ENCODE measurements around the gene CYP11A1. TPM values are rescaled to one million over a fixed set of nuclear protein-coding genes. Genes with fewer than 3 reads are reported as not detected.

The CYP11A1 gene
- total RNA-seq, 1 donor from 2014 or later = 0.80 TPM

DNA sequence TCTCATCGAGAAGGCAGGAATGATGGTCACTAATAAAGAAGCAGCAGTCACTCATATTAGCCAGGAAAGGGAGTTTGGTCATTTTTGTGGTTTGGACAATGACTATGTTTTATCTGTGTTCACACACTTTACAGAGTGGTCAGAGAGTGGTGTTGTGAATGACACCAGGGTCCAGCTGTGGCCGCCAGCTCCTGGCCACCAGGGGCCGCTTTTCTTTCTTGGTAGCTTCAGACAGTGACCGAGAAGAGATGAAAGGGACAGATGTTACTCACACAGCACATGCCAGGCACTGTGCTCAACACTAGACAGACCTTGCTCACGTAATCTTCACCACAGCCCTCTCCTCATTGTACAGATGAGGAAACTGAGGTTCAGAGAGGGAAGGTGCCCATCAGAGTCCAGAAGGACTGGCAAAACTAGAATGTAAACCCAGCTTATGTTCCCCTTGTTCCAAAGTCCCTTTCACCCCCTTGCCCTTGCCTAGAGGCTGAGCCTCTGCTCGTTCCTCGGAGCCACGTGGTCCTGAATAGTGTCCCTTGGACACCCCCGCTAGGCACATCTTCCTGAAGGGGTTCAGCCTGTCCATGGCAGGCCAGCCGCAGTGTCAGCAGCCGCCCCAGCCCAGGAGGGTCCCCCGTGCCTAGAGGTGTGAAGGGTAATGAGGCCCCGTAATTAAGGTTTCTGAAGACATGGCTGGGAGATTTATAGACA, 55.6 kb downstream of the CYP11A1 start:
- Mint-ChIP-seq H3K4me3 (no peak overlapping the region), H3K27ac (peak overlapping the region; percentile 22), H3K9me3 (no peaks in the 10 kb centered on the region)

GRCh38 chr15:74307827-74308811, 59.3 kb downstream of the CYP11A1 start:
- Mint-ChIP-seq H3K27me3 (peaks cover 46% of the 10 kb centered on the region), H3K36me3 (no peaks in the 10 kb centered on the region), H3K4me1 (ENCODE audit: unreplicated experiment) (peaks cover 76% of the 10 kb centered on the region), H3K9me3 (no peaks in the 10 kb centered on the region), H3K27ac (no peak overlapping the region), H3K4me3 (peak overlapping the region; percentile 46)
- TF ChIP-seq, protein P1, sequence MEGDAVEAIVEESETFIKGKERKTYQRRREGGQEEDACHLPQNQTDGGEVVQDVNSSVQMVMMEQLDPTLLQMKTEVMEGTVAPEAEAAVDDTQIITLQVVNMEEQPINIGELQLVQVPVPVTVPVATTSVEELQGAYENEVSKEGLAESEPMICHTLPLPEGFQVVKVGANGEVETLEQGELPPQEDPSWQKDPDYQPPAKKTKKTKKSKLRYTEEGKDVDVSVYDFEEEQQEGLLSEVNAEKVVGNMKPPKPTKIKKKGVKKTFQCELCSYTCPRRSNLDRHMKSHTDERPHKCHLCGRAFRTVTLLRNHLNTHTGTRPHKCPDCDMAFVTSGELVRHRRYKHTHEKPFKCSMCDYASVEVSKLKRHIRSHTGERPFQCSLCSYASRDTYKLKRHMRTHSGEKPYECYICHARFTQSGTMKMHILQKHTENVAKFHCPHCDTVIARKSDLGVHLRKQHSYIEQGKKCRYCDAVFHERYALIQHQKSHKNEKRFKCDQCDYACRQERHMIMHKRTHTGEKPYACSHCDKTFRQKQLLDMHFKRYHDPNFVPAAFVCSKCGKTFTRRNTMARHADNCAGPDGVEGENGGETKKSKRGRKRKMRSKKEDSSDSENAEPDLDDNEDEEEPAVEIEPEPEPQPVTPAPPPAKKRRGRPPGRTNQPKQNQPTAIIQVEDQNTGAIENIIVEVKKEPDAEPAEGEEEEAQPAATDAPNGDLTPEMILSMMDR (conservative IDR thresholded peaks at IDR 0.05) = peak; percentile 78
- DNase-seq (ENCODE audit: extremely low spot score, unreplicated experiment) = no peak

More for the DNA sequence above, 55.6 kb downstream of the CYP11A1 start:
- peaks cover 20% of the 10 kb centered on the region for H3K27me3 Mint-ChIP-seq
- H3K4me1 Mint-ChIP-seq (ENCODE audit: unreplicated experiment) = peaks cover 47% of the 10 kb centered on the region
- DNase-seq (ENCODE audit: extremely low spot score, unreplicated experiment) = no peak
- H3K36me3 Mint-ChIP-seq = no peaks in the 10 kb centered on the region
- TF ChIP-seq, protein P1 (conservative IDR thresholded peaks at IDR 0.05) = peak; percentile 76

GRCh38 chr15:74306781-74307217, 60.6 kb downstream of the CYP11A1 start:
- Mint-ChIP-seq H3K27me3 (peaks cover 54% of the 10 kb centered on the region), H3K9me3 (no peaks in the 10 kb centered on the region), H3K4me1 (ENCODE audit: unreplicated experiment) (peaks cover 81% of the 10 kb centered on the region), H3K27ac (no peak overlapping the region), H3K4me3 (no peak overlapping the region), H3K36me3 (no peaks in the 10 kb centered on the region)
- no peak for DNase-seq (ENCODE audit: extremely low spot score, unreplicated experiment)
- TF ChIP-seq, protein P1 (conservative IDR thresholded peaks at IDR 0.05) = no peak

DNA sequence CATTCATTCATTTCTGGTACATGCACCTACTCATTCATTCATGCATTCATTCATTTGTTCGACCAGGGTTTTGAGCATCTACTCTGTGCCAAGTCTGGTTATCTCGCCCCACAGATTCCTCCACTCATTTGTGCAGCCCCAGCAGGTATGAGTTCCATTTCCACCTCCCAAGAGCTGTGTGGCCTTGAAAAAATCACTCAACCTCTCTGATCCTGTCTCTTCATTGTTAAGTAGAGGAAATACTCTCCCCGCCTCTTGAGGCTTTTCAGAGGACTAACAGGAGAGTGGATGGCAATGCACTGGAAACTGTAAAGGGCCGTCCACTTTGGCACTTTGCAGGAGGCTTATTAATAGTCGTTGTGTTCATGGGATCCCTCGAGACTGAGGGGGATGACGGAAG, 61.8 kb downstream of the CYP11A1 start:
- Mint-ChIP-seq H3K27me3 (peaks cover 59% of the 10 kb centered on the region), H3K9me3 (no peaks in the 10 kb centered on the region), H3K4me1 (ENCODE audit: unreplicated experiment) (peaks cover 75% of the 10 kb centered on the region), H3K27ac (no peak overlapping the region), H3K4me3 (no peak overlapping the region), H3K36me3 (no peaks in the 10 kb centered on the region)
- TF ChIP-seq, protein P1 (conservative IDR thresholded peaks at IDR 0.05) = no peak
- DNase-seq (ENCODE audit: extremely low spot score, unreplicated experiment) = no peak

GRCh38 chr15:74304431-74304830, 63.0 kb downstream of the CYP11A1 start:
- Mint-ChIP-seq H3K4me3 (peak overlapping the region; percentile 72), H3K9me3 (no peaks in the 10 kb centered on the region), H3K27ac (peak overlapping the region; percentile 32), H3K36me3 (no peaks in the 10 kb centered on the region), H3K27me3 (peaks cover 68% of the 10 kb centered on the region), H3K4me1 (ENCODE audit: unreplicated experiment) (peaks cover 79% of the 10 kb centered on the region)
- DNase-seq (ENCODE audit: extremely low spot score, unreplicated experiment) = no peak
- TF ChIP-seq, protein P1 (conservative IDR thresholded peaks at IDR 0.05) = no peak
